Activated CD4-positive, alpha-beta T cell treated with anti-CD3 and anti-CD28 coated beads, Interleukin-2, Interleukin-4, amounts not matched to agents 100 ng/mL and 50 ng/mL, durations not matched to agents 16 hours and 8 hours (primary cell): ENCODE results near the gene COL20A1.
"Not testable (repeated sequence)": the region's sequence is repeated elsewhere in the genome, so short reads cannot be mapped to it uniquely, and the experiment has no call there.

Source experiments
- DNase-seq: peaks from one replicate; pipeline ENCODE4 v3.0.0-alpha.2; 2020; ENCODE audit warnings: low spot score

The COL20A1 gene

GRCh38 chr20:63378626-63379025 is 85.6 kb downstream of the COL20A1 start:
- no peak for DNase-seq

- no peak for DNase-seq
Observed at GRCh38 chr20:63379296-63379695, 86.3 kb downstream of the COL20A1 start.

- not testable (repeated sequence) for DNase-seq
Observed at GRCh38 chr20:63379872-63380271, 86.9 kb downstream of the COL20A1 start.

- no peak for DNase-seq
Observed at GRCh38 chr20:63380346-63380870, 87.4 kb downstream of the COL20A1 start.

GRCh38 chr20:63381781-63382431 is 88.9 kb downstream of the COL20A1 start:
- DNase-seq: peak; percentile 21

- no peak for DNase-seq
Observed at GRCh38 chr20:63382551-63383300, 89.7 kb downstream of the COL20A1 start.

- DNase-seq: no peak
Observed at GRCh38 chr20:63383556-63383955, 90.6 kb downstream of the COL20A1 start.

- DNase-seq: no peak
Observed at GRCh38 chr20:63384336-63384735, 91.3 kb downstream of the COL20A1 start.
